ENCODE measurements around the gene ARHGEF3.
A peak's percentile ranks its signal among the peaks of the same experiment; 100 is the strongest.

ARHGEF3 gene

GRCh38 chr3:56787784-56788256 lies 13.9 kb downstream of the ARHGEF3 start:
- no peak overlapping the region for H3K4me3 ChIP-seq (ENCODE audit: low read depth, low read length)
- in situ Hi-C loops (cut with HindIII; ENCODE audit: low sequenced_read_pairs): no loop called here
- DNase-seq (ENCODE audit: low read depth): no peak
- TF ChIP-seq CTCF (IDR thresholded peaks at IDR 0.05; ENCODE audit: low read depth, low read length, missing control alignments): no peak

GRCh38 chr3:56787258-56787775 lies 14.4 kb downstream of the ARHGEF3 start:
- no peak for DNase-seq (ENCODE audit: low read depth)
- H3K4me3 ChIP-seq (ENCODE audit: low read depth, low read length): no peak overlapping the region
- no peak for TF ChIP-seq CTCF (IDR thresholded peaks at IDR 0.05; ENCODE audit: low read depth, low read length, missing control alignments)
- in situ Hi-C loops (cut with HindIII; ENCODE audit: low sequenced_read_pairs): no loop called here

- no peak for TF ChIP-seq CTCF (IDR thresholded peaks at IDR 0.05; ENCODE audit: low read depth, low read length, missing control alignments)
- no peak for DNase-seq (ENCODE audit: low read depth)
- in situ Hi-C loops (cut with HindIII; ENCODE audit: low sequenced_read_pairs): no loop called here
- H3K4me3 ChIP-seq (ENCODE audit: low read depth, low read length): no peak overlapping the region
These were observed 16.2 kb downstream of the ARHGEF3 start for GRCh38 chr3:56785499-56785898.

GRCh38 chr3:56784448-56785001 lies 17.2 kb downstream of the ARHGEF3 start:
- TF ChIP-seq CTCF (IDR thresholded peaks at IDR 0.05; ENCODE audit: low read depth, low read length, missing control alignments): no peak
- no peak for DNase-seq (ENCODE audit: low read depth)
- H3K4me3 ChIP-seq (ENCODE audit: low read depth, low read length): no peak overlapping the region
- in situ Hi-C loops (cut with HindIII; ENCODE audit: low sequenced_read_pairs): no loop called here

- peak; percentile 57 for DNase-seq (ENCODE audit: low read depth)
- no peak for TF ChIP-seq CTCF (IDR thresholded peaks at IDR 0.05; ENCODE audit: low read depth, low read length, missing control alignments)
- in situ Hi-C loops (cut with HindIII; ENCODE audit: low sequenced_read_pairs): no loop called here
- H3K4me3 ChIP-seq (ENCODE audit: low read depth, low read length): no peak overlapping the region
These were observed 17.9 kb downstream of the ARHGEF3 start for GRCh38 chr3:56783644-56784447.

- DNase-seq (ENCODE audit: low read depth): no peak
These were observed 18.8 kb downstream of the ARHGEF3 start for GRCh38 chr3:56782906-56783305.

More at GRCh38 chr3:56782906-56783305, 18.8 kb downstream of the ARHGEF3 start:
- H3K4me3 ChIP-seq (ENCODE audit: low read depth, low read length): no peak overlapping the region
- in situ Hi-C loops (cut with HindIII; ENCODE audit: low sequenced_read_pairs): no loop called here
- TF ChIP-seq CTCF (IDR thresholded peaks at IDR 0.05; ENCODE audit: low read depth, low read length, missing control alignments): no peak
